Activated T-helper 9 cell treated with anti-CD3 and anti-CD28 coated beads, Interleukin-2, amount 50 U/mL, for 16 hours (primary cell): ENCODE results near the gene DLGAP4.

ENCODE experiments used
- DNase-seq: peaks from one replicate; pipeline ENCODE4 v3.0.0-alpha.2; 2020; ENCODE audit warnings: low read depth

DLGAP4 gene

GRCh38 chr20:36275011-36275410 is 31.1 kb upstream of the DLGAP4 start:
- no peak for DNase-seq

- DNase-seq: no peak
These were observed 30.5 kb upstream of the DLGAP4 start for GRCh38 chr20:36275441-36276189.

DNA sequence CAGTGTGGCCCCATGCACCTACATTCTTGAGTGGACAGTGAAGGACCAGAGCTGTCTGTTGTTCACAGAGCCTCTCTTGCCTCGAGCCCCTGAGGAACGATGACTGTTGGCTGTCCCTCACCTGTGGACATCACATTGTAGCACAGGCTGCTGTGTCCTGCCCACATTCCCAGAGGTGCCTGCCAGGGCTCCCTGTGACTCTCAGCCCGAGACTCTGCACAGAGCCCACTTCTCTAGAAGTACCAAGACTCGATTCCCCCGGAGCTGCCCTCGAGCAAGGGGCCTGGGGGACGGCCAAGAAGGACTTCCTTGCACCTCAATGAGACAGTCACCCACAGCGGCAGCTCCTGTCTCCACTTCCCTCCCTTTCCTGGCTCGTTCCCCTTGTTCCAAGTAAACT is 28.6 kb upstream of the DLGAP4 start:
- no peak for DNase-seq

DNA sequence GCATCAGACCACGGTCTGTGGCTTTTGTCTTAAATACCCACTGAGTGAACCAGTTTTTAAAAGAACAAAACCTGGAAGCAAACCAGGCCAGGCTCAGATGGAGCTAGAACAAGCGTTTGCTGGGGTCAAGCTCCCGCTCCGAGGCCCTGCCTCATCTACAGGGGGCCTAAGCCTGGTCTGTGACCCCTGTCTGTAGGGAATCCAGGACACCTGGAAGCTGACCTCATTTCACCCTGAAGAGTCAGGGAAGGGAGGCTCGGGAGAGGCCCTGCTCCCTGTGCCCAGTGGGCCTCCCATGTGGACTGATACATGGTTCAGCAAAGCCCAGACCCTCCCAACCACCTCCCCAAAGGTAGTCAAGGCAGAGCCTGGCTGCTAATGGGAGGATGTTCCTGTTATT is 26.8 kb upstream of the DLGAP4 start:
- DNase-seq: no peak

GRCh38 chr20:36279776-36280175 is 26.4 kb upstream of the DLGAP4 start:
- DNase-seq: no peak

- DNase-seq: no peak
These were observed 24.3 kb upstream of the DLGAP4 start for GRCh38 chr20:36281785-36282380.

DNA sequence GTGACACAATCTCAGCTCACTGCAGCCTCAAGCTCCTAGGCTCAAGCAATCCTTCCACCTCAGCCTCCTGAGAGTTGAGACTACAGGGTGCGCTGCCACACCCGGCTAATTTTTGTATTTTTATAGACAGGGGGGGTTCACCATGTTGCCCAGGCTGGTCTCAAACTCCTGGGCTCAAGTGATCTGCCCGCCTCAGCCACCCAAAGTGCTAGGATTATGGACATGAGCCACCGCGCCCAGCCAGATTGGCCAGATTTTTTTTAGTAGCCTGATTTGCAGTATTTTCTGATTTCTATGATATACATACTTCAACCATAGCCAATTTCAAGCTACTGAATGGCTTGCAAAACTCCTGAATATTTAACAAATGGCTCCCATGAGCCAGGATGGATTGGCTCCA is 21.4 kb upstream of the DLGAP4 start:
- DNase-seq: no peak

DNA sequence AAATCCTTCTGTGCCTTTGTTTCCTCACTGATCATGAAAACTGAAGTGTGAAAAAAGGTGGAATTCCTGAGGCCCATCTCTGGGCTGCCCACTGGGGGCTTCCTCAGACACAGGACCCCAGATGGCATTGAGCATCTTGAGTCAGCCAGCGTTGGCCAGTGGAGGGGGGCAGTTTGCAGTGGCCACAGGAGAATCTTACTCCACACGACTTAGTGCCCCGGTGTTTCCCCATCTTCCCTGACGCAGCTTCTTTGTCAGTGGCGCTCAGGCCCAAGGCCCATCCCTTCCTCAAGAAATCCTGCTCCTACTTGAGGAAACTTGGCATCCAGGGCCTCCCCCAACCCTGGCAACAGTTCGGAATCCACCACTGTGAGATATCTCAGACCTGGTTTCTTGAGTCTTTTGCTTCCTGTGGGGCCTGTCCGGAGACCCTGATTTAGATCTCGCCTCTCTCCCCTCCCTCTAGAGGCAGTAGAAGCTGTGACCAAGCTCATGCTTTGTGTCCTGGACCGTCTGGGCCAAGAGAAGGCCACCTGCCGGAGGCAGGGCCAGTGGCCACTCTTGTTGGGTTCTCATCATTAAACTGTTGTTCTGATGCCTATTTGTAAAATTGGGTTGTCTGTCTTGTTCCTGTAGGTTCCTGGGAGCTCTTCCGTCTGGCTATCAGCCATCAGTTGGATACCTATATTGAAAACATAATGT is 20.2 kb upstream of the DLGAP4 start:
- no peak for DNase-seq

DNA sequence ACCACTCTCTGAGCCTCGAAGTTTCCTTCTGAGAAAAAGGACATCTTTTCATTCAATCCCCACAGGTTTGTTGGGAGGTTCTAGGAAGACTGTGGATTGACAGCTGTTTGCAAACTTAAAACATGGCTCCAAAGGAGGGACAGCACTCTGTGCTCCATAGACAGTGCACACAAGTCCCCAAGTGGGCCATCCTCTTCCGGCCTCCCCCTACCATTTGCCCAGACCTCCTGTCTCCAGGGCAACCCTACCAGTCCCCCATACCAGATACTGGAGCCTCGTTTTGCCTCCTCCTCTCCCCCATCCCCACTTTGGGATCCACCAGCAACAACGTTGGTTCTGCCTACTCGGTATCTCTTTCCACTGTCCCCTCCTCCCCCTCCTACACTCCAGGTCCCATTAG is 8.5 kb upstream of the DLGAP4 start:
- DNase-seq: no peak

- DNase-seq: no peak
These were observed 8.1 kb upstream of the DLGAP4 start for GRCh38 chr20:36298061-36298460.

- no peak for DNase-seq
These were observed 7.3 kb upstream of the DLGAP4 start for GRCh38 chr20:36298795-36299339.

- no peak for DNase-seq
These were observed 6.7 kb upstream of the DLGAP4 start for GRCh38 chr20:36299459-36299858.

GRCh38 chr20:36301359-36302119 is 4.6 kb upstream of the DLGAP4 start:
- no peak for DNase-seq

GRCh38 chr20:36303020-36303595 is 3.0 kb upstream of the DLGAP4 start:
- DNase-seq: no peak

DNA sequence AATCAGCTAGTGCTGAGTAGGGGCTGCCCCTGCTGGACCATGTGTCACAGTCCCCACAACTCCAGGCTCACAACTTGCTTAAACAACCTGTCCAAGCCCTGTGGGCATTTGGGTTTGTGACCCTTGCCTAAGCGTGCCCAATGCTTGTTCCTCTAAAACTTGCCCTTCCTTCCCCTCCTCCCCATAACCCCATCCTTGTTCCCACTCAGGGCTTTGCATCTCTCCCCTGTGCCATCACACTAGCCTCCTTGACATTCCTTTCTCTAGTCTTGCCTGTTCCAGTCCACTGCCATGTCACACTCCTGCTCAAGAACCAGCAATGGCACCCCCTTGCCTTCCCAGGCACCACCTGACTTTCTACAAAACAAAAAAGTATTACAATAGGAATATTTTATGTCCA is 2.3 kb upstream of the DLGAP4 start:
- DNase-seq: no peak

GRCh38 chr20:36304786-36305495 is 1.2 kb upstream of the DLGAP4 start:
- no peak for DNase-seq

DNA sequence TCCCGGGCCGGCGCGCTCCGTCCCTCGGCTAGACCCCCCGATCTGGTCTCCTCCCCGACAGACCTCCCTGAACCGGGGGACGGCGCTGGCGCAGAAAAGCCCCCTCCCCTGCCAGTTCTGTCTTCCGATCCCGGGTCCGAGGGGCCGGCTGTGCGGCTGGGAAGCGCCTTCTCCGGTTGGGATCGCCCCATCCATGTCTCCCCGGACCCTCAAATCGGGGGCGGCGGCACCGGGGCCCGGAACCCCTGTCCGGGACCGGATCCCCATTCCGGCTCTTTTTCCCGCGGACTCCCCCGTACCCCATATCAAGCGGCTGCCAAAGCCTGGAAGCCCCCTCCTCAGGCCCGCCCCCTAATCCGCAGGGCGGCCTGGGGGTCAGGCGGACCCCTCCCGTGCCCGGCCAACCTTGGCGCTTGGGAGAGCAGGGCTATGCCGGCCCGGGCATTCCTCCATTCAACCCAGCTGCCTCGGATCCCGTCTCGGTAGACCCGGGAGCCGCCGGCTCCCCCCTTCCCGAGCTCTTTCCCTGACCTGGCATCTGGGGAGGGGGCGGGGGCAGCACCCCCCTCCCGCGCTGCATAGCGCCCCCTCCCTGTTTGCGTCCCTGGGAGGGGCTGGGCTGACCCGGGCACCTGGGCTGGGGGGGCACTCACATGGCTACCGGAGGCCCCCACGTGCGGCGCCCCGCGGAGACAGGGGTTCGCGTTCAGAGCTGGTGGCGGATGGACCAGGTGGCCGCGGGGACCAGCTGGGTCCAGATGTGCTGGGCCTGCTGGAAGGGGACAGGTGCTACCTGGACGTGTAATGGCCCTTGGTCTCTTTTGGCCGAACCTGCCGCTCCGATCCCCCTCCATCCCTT is 643 bp downstream of the DLGAP4 start:
- DNase-seq: no peak

DNA sequence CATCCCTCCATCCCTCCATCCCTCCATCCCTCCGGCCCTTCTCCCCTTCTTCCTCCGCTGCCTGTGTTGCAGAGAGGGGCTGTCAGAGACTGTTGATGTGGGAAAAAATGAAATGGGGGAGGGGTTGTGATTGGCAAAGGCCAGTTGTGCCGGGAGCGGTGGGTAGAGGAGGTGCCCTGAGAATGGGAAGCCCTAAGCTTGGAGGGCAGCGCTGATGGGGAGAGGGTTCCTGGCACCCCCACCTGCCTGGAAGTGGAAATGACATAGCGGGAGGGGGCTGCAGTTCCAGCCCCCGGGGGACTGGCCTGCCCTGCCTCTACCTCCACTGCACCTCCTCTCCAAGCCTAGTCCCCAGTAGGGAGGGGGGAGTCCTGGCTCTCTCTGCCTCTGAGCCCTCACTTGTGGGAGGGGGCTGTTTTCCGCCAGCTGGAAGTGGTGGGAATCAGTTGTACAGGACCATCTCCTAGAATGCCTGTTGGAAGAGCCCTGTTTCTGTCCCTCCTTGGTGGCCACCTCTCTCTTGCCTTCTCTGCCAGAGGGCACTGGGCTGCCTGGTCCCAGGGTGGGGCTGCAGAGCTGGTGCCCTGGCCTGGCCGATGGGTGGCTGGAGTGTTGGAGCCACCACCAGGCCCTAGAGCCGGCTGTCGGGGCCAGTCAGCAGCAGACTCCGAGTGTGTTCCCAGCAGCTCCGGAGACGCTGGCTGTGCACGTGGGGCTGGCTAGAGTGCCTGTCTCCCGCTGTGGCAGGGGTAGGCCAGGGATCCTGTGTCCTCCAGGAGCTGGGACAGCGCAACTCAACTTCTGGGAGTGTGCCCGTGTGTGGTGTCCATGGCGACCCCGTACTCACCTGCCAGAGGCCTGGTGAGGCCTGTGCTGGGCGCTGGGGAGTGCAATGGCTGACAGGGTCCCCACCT is 1.5 kb downstream of the DLGAP4 start:
- no peak for DNase-seq

DNA sequence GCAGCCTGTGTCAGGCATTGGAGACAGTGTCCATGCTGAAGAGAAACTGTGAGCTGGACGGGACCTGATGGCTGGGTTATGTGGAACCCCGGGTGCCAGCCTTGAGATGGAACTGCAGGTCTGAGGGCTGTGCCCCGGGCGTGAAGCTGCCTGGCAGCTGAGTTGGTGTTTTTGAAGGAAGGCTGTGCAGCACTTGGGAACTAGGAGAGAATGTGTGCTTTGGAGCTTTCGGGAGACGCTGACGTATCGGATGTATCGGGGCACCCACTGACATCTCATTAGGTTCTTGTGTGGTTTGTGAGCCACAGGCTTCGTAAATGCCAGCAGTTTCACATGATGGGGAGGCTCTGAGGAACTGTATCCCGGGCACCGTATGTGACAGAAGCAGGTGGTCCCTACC is 2.2 kb downstream of the DLGAP4 start:
- DNase-seq: no peak
